Fibroblast of lung (primary cell): Measurements from ENCODE around the gene PTRH2. TPM values are rescaled to one million over a fixed set of nuclear protein-coding genes. Genes with fewer than 3 reads are reported as not detected.
A peak's percentile ranks its signal among the peaks of the same experiment; 100 is the strongest.
"Not testable (repeated sequence)": the region's sequence is repeated elsewhere in the genome, so short reads cannot be mapped to it uniquely, and the experiment has no call there.

Source experiments
- DNase-seq, 2 donors: peaks; one replicate each; pipeline versions ENCODE4 v3.0.0 to v3.0.0-alpha.2; 2010; ENCODE audit warnings: low read depth in 2 of 2
- H2AFZ ChIP-seq: 2 replicates; pipeline ENCODE4 v1.5.1; 2012; ENCODE audit warnings: low read length, control low read depth, inconsistent platforms
- H3K27ac ChIP-seq: 2 replicates; pipeline ENCODE4 v1.5.1; 2011; ENCODE audit warnings: low read length, control low read depth; ENCODE audit not compliant: insufficient read depth
- H3K27me3 ChIP-seq: 2 replicates; pipeline ENCODE4 v1.5.1; 2011; ENCODE audit warnings: mild to moderate bottlenecking, low read length; ENCODE audit not compliant: control insufficient read depth, insufficient read depth
- H3K36me3 ChIP-seq: 2 replicates; pipeline ENCODE4 v1.5.1; 2011; ENCODE audit warnings: low read length; ENCODE audit not compliant: control insufficient read depth, insufficient read depth
- H3K4me1 ChIP-seq: 2 replicates; pipeline ENCODE4 v1.5.1; 2011; ENCODE audit warnings: low read length; ENCODE audit not compliant: control insufficient read depth, insufficient read depth; ENCODE audit errors: extremely low read depth
- H3K4me2 ChIP-seq: 2 replicates; pipeline ENCODE4 v1.5.1; 2011; ENCODE audit warnings: low read length, control low read depth; ENCODE audit not compliant: insufficient read depth; ENCODE audit errors: extremely low read depth
- H3K4me3 ChIP-seq, 4 experiments: fragments of 200-600 bp in 1 of 4; sonication (generic) in 1 of 4; replicated peaks in 1 of 4; 2 replicates each; pipeline ENCODE4 v1.5.1; 2011 to 2016; ENCODE audit warnings: low read length in 4 of 4, low read depth in 3 of 4, mild to moderate bottlenecking in 3 of 4, control low read depth in 2 of 4, inconsistent platforms in 1 of 4, mixed read lengths in 1 of 4; ENCODE audit not compliant: insufficient read depth in 1 of 4; ENCODE audit errors: control extremely low read depth in 1 of 4
- H3K79me2 ChIP-seq: 2 replicates; pipeline ENCODE4 v1.5.1; 2012; ENCODE audit warnings: mild to moderate bottlenecking, low read length, inconsistent platforms; ENCODE audit not compliant: control insufficient read depth, insufficient read depth
- H3K9ac ChIP-seq: 2 replicates; pipeline ENCODE4 v1.5.1; 2011; ENCODE audit warnings: mild to moderate bottlenecking, low read length, control low read depth; ENCODE audit not compliant: insufficient read depth
- H3K9me3 ChIP-seq: 2 replicates; pipeline ENCODE4 v1.5.1; 2012; ENCODE audit warnings: low read depth, low read length; ENCODE audit not compliant: control insufficient read depth, insufficient read depth
- H4K20me1 ChIP-seq: 2 replicates; pipeline ENCODE4 v1.5.1; 2011; ENCODE audit warnings: low read length; ENCODE audit not compliant: control insufficient read depth, insufficient read depth; ENCODE audit errors: extremely low read depth
- EZH2 ChIP-seq: IDR thresholded peaks from 2 replicates; pipeline ENCODE4 v1.5.1; 2012; ENCODE audit warnings: low read length, control low read depth, mild to moderate bottlenecking; ENCODE audit errors: missing control alignments
- polyA minus RNA-seq: library from RNA; depleted of rRNA, polyadenylated mRNA; stranded (reverse); fragments of >200 nt; gene quantifications from 2 replicates; pipeline ENCODE4 v1.2.3, GENCODE V29; 2011; ENCODE audit warnings: low replicate concordance
- polyA plus RNA-seq, 2 donors: library from polyadenylated mRNA; depleted of rRNA in 1 of 2; stranded (reverse) in 1 of 2; unstranded in 1 of 2; fragments of >200 nt; gene quantifications; 2 replicates each; pipeline ENCODE4 v1.2.1, GENCODE V29; 2011 to 2012; ENCODE audit warnings: missing spikeins in 1 of 2
- total RNA-seq: library from RNA; depleted of rRNA; stranded (reverse); fragments of >200 nt; gene quantifications from 2 replicates; pipeline ENCODE4 v1.2.1, GENCODE V29; 2014
- TF ChIP-seq, protein P1 (sequence below), 2 donors: IDR thresholded peaks in 1 of 2; conservative IDR thresholded peaks in 1 of 2; 1 replicate in 1 of 2; 2 replicates in 1 of 2; pipeline ENCODE4 v1.5.1; 2011 to 2012; ENCODE audit warnings: low read length in 2 of 2, control low read depth in 1 of 2, inconsistent platforms in 1 of 2, low read depth in 1 of 2, mild to moderate bottlenecking in 1 of 2

Gene PTRH2
- total RNA-seq (26.3 and 31.3 TPM in 2 replicates), polyA plus RNA-seq (60.5 and 67.7 TPM in 2 replicates), polyA minus RNA-seq (11.8 and 15.9 TPM in 2 replicates)
- polyA plus RNA-seq (2012): 46.4 and 48.1 TPM in 2 replicates

DNA sequence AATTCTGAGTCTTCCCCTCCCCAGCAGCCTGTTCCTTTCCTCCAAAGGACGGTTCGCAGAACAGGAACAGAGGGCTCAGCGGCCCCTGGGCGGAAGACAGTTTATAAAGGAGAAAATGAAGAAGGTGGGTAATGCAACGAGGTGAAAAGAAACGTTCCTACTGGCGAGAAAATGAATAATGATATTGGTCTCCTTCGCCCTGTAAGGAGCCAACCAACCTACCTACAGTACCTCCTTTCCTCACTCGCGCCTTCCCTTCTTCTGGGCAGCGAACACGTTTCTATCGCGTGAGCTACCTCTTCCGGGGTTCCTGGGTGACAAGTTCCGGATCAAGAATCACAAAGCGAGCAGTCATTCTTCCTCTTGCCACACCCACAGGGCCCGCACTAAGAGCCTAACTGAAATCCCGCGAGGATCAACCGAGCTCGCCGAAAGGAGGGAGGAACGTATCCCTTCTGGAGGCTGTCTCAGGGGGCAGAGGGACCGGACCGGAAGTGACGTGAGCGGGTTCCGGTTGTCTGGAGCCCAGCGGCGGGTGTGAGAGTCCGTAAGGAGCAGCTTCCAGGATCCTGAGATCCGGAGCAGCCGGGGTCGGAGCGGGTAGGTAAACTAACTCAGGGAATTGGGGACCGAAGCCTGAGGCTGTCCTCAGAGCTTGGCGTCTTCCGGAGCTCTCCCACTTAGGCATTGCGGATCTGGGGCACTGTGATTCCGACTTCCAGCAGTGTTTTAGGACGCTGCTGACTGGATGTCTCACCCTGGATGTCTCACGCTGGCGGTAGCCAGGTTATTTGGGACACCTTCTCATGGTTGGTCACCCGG, at the start of gene PTRH2, which contains the start of gene VMP1:
Gene PTRH2, minus strand, starts transcription at position 282 of the 822 bp plus-strand sequence. CDS start 9,452 bp downstream, outside the sequence.
Gene VMP1, plus strand, starts transcription at position 506 of the 822 bp plus-strand sequence. CDS start 23,793 bp downstream, outside the sequence.
- Histone ChIP-seq H3K79me2 (peaks cover 91% of the 10 kb centered on the region), H3K27me3 (no peaks in the 10 kb centered on the region), H3K9ac (peak within 1 kb of the TSS; percentile 86), H2AFZ (peak within 1 kb of the TSS; percentile 64), H3K9me3 (no peaks in the 10 kb centered on the region), H3K36me3 (no peaks in the 10 kb centered on the region), H3K27ac (peak within 1 kb of the TSS; percentile 97), H3K4me1 (peaks cover 4% of the 10 kb centered on the region), H3K4me3 (peak within 1 kb of the TSS; percentile 87 to 92 (median 90)), H3K4me2 (peak within 1 kb of the TSS; percentile 84), H4K20me1 (no peaks in the 10 kb centered on the region)
- TF ChIP-seq, protein P1, sequence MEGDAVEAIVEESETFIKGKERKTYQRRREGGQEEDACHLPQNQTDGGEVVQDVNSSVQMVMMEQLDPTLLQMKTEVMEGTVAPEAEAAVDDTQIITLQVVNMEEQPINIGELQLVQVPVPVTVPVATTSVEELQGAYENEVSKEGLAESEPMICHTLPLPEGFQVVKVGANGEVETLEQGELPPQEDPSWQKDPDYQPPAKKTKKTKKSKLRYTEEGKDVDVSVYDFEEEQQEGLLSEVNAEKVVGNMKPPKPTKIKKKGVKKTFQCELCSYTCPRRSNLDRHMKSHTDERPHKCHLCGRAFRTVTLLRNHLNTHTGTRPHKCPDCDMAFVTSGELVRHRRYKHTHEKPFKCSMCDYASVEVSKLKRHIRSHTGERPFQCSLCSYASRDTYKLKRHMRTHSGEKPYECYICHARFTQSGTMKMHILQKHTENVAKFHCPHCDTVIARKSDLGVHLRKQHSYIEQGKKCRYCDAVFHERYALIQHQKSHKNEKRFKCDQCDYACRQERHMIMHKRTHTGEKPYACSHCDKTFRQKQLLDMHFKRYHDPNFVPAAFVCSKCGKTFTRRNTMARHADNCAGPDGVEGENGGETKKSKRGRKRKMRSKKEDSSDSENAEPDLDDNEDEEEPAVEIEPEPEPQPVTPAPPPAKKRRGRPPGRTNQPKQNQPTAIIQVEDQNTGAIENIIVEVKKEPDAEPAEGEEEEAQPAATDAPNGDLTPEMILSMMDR (conservative IDR thresholded peaks at IDR 0.05 in 1 of 2, IDR thresholded peaks at IDR 0.05 in 1 of 2; ENCODE audit: low read depth in 1 of 2, low read length in 2 of 2): no peak
- TF ChIP-seq EZH2: no peak
- peak; percentile 100 for DNase-seq

DNA sequence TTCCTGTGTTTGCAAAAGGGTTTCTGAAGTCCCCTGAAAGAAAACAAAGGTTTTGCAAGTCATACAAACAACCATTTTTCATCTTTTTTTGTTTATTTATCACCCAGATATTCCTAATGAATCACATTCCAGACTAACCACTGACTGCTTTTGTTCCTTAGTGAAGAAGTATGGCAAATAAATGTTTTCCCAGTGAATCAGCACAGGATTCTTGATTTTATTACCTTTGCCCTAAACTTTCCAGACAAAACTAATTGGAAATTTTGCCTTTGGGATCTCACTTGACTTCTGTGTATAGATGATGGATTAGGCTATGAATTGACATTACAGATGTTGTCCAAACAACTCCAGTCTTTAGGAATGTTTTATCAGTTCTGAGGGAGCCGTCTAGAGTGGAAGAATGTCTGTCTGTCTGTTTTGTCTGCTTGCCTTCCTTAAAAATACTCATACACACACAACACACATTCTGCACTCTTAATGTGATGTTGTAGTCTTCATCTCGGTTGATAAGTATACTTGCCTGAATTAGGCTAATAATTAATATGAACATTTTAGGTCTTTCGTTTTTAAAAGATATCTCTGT, 49.1 kb upstream of the PTRH2 start:
- H3K79me2 ChIP-seq: peaks cover 3% of the 10 kb centered on the region

DNA sequence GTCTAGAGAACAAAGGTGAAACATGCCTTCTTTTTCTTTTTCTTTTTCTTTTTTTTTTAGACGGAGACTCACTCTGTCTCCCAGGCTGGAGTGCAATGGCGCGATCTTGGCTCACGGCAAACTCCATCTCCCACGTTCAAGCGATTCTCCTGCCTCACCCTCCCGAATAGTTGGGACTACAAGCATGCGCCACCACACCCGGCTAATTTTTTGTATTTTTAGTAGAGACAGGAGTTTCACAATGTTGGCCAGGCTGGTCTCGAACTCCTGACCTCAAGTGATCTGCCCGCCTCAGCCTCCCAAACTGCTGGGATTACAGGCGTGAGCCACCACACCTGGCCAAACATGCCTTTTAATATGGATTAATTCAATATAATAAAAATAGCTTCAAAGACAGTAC, 47.8 kb upstream of the PTRH2 start:
- not testable (repeated sequence) for H3K9ac ChIP-seq, H3K27me3 ChIP-seq, H4K20me1 ChIP-seq, H3K4me1 ChIP-seq, H3K4me3 ChIP-seq, DNase-seq, H3K9me3 ChIP-seq, H3K36me3 ChIP-seq, H3K79me2 ChIP-seq, H2AFZ ChIP-seq
- Histone ChIP-seq H3K4me2 (peak overlapping the region; percentile 28), H3K27ac (peak overlapping the region; percentile 64)

More for the DNA sequence above, 49.1 kb upstream of the PTRH2 start:
- H3K4me2 ChIP-seq: peak overlapping the region; percentile 51
- H3K4me1 ChIP-seq: peaks cover 11% of the 10 kb centered on the region
- H3K9me3 ChIP-seq: no peaks in the 10 kb centered on the region
- no peaks in the 10 kb centered on the region for H3K27me3 ChIP-seq
- TF ChIP-seq, protein P1 (conservative IDR thresholded peaks at IDR 0.05 in 1 of 2, IDR thresholded peaks at IDR 0.05 in 1 of 2; ENCODE audit: low read depth in 1 of 2, low read length in 2 of 2): no peak
- no peak for TF ChIP-seq EZH2
- H3K36me3 ChIP-seq: no peaks in the 10 kb centered on the region
- H2AFZ ChIP-seq: no peak overlapping the region
- H3K9ac ChIP-seq: no peak overlapping the region
- H3K4me3 ChIP-seq: peak overlapping the region in 1 of 4 experiments; percentile 20
- H3K27ac ChIP-seq: peak overlapping the region; percentile 32
- peak; percentile 75 to 98 for DNase-seq
- H4K20me1 ChIP-seq: no peaks in the 10 kb centered on the region
